Bone marrow (tissue), 2 donors: ENCODE measurements around the gene PTPRO.

Source experiments
- DNase-seq, 2 donors: peaks; one replicate each; lab custom pipeline; 2025; lab: John Stamatoyannopoulos, UW

PTPRO gene

DNA sequence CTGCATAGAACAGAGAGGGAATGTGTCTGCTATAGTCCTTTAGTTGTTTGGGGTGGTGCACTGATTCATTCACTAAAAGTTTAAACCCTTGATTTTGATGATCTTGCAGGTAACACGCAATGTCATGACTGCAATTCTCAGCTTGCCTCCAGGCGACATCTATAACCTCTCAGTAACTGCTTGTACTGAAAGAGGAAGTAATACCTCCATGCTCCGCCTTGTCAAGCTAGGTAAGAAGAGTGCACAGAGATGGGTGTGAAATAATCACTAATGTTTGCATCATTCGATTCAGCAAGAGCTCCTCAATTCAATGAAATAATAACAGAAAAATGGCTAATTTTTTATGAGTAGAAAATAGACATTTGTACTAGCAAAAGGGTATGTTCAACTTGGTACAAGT, 203.7 kb downstream of the PTPRO start:
- DNase-seq = no peak

GRCh38 chr12:15527201-15528080, 205.1 kb downstream of the PTPRO start:
- peak in 1 of 2 donors; percentile 55 for DNase-seq

DNA sequence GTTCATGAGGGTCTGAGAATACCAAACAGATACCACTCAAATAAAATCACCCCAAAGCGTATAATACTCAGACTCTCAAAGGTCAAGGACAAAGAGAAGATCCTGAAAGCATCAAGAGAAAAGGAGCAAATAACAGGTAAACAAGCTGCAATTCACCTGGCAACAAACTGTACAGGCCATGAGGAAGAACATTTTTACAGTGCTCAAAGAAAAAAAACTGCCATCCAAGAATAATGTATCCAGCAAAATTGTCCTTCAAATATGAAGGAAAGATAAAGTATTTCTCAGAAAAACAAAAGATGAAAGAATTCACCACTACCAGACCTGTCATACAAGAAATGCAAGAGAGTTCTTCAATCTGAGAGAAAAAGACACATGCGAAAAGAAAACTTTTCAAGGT, 206.4 kb downstream of the PTPRO start:
- DNase-seq = no peak

- DNase-seq = no peak
Observed at GRCh38 chr12:15530361-15530760, 208.1 kb downstream of the PTPRO start.

DNA sequence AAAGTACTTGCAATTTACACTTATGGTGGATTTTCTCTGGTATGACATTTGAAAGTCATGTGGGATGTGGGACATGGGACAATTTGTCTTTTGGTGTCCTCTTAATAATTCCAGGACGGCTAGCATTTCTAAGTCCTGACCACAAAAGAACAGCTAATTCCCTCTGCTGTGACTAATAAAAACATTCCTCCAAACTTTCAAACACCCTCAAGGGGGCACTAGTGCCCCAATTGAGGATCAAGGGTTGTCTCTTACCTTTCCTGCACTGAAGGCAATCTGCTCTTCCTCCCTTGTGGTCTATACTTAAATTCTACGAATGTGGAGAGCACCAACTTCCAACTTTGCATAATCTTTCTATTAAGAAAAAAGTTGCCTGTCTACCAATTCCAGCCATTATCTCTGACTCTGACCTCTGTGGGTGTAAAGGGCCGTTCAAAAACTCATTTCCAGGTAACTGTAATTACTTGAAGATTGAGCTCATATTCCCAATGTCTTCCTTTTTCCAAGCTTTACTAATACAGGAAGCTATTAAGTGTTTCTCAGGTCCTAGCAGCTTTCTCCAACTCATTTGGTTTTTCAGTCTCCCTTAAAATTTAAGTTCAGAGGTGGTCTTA, 210.2 kb downstream of the PTPRO start:
- DNase-seq = peak in 1 of 2 donors; percentile 62

GRCh38 chr12:15534322-15534721, 212.0 kb downstream of the PTPRO start:
- DNase-seq = peak in 1 of 2 donors; percentile 71

DNA sequence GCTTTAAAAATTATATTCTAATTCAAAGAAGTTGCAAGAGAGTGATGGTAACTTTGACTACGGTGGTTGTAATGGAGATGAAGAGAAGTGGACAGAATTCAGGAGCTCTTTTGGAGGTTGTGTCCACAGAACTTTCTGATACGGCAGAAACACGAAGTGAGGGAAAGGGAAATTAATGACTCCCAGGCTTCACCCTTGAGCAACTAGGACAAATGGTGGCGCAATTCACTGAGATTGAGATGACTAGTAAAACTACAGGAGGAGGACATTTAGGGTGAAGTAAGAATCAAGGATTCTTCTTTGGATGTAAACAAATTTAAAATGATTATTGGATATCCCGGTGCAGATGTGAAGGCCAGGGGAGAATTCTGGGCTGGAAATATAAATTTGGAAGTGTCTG, 212.6 kb downstream of the PTPRO start:
- DNase-seq = no peak

DNA sequence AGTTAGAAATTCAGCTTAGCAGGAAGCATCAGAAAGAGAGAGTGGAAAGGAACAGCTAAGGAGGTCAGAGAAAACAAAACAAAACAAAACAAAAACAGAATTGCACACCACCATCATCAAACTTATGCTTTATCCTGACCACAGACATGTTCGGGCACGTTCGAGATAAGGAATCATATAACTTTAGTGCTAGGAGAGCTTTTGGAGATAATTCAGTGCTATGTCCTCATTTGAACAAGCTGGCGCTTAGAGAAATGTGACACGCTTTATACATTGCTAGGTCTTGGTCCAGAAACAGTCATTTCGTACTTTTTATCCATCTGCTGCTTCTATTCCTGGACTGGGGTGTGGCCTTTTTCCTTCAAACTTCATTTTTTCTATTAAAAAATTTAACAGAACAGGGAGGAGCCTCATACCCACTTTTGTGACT, 213.1 kb downstream of the PTPRO start:
- DNase-seq = no peak

DNA sequence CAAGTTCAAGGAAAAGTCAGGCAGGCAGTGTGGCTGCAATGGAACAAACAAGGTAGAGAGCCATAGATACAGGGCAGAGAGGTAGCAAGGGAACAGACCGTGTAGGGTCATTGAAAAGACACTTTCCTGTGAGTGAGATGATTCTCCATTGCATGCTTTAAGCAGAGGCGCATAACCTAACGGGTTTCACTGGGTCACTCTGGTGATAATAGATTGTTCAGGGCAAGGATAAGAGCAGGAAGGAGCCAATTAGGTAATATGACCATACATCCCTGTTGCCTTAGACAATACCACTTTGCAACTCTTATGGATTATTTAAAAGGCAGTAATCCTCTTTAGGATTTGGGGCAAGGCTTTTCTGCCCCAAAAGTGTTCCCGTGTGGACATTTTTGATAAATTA, 214.1 kb downstream of the PTPRO start:
- no peak for DNase-seq

GRCh38 chr12:15538881-15539280, 216.6 kb downstream of the PTPRO start:
- no peak for DNase-seq

- no peak for DNase-seq
Observed at GRCh38 chr12:15540005-15540404, 217.7 kb downstream of the PTPRO start.

- DNase-seq = no peak
Observed at GRCh38 chr12:15540469-15540872, 218.2 kb downstream of the PTPRO start.

- no peak for DNase-seq
Observed at GRCh38 chr12:15541996-15542631, 219.8 kb downstream of the PTPRO start.

- no peak for DNase-seq
Observed at GRCh38 chr12:15543347-15543746, 221.0 kb downstream of the PTPRO start.

- no peak for DNase-seq
Observed at GRCh38 chr12:15544589-15544988, 222.3 kb downstream of the PTPRO start.

GRCh38 chr12:15545334-15545733, 223.0 kb downstream of the PTPRO start:
- peak in 1 of 2 donors; percentile 10 for DNase-seq

- peak in 1 of 2 donors; percentile 89 for DNase-seq
Observed at GRCh38 chr12:15546102-15546701, 223.9 kb downstream of the PTPRO start.

GRCh38 chr12:15547063-15547462, 224.8 kb downstream of the PTPRO start:
- no peak for DNase-seq

DNA sequence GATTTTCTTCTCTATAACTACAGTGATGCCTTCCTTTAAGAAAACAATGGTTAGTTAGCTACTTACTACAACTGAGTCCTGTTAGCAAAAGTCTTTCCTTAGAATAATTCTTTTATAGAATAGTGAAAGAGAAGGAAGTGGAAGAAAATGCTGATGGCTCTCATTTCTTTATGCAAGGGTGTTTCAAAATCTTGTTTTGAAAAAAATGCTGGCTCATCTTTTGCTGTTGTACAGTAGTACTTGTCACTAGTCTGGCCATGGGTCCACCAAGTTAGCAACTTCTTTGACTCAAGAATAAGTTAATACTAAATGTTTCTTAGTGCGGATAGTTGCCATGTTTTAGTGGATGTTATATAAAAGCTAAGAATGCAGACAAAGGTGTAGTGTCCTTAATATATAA, 225.4 kb downstream of the PTPRO start:
- DNase-seq = no peak

- DNase-seq = no peak
Observed at GRCh38 chr12:15550793-15551192, 228.5 kb downstream of the PTPRO start.

DNA sequence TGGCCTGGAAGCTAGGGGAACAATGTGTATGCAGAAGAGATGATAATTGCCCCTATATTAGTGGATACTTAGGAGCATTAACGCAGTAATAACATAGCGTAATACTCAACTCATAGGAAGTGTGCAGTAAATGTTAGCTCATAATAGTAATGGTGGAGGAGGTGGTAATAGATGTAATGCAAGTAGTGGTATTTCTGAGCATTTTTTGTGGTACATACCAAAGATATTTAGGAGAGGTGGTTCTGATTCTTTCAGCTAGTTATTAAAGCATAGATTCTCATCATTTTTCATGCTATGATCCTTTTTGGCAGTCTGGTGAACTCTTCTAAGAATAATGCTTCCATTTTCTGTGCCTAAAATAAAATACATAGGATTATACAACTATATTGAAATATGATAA, 233.1 kb downstream of the PTPRO start:
- DNase-seq = no peak

GRCh38 chr12:15556411-15557102, 234.2 kb downstream of the PTPRO start:
- no peak for DNase-seq
